GM12878 (cell line): Measurements from ENCODE around the gene NAV2. TPM values are rescaled to one million over a fixed set of nuclear protein-coding genes. Genes with fewer than 3 reads are reported as not detected.

Experiments
- ATAC-seq: fragments of 200-7000 bp; cut with Tn5 transposase; 3 replicates; pipeline ENCODE4 v1.9.1; 2020; ENCODE audit warnings: mild to moderate bottlenecking, moderate library complexity
- BruUV-seq: library from RNA; stranded (reverse); fragments of 400-500 nt; replicated peaks from 2 replicates; lab custom pipeline; 2021; lab: Mats Ljungman, UMichigan
- CTCF ChIA-PET: fragments of 300-600 bp; sonication (Branson Sonifier 250); formaldehyde crosslinking; extraction: SDS; loops from one replicate; lab custom pipeline; 2021; ENCODE audit warnings: inconsistent platforms; lab: Yijun Ruan, JAX
- POLR2A ChIA-PET: fragments of 350-600 bp; formaldehyde crosslinking; extraction: SDS; loops from one replicate; lab custom pipeline; 2021; ENCODE audit warnings: inconsistent platforms; lab: Charles Lee
- RAD21 ChIA-PET: fragments of 300-600 bp; sonication (Branson Sonifier 250); formaldehyde crosslinking; loops from one replicate; lab custom pipeline; 2023; ENCODE audit warnings: antibody characterized with exemption; ENCODE audit not compliant: unreplicated experiment; lab: Charles Lee
- SMC1A ChIA-PET: fragments of 300-600 bp; sonication (Branson Sonifier 250); formaldehyde crosslinking; loops from one replicate; lab custom pipeline; 2023; ENCODE audit not compliant: unreplicated experiment, uncharacterized antibody; lab: Charles Lee
- DNase-seq: peaks from one replicate; pipeline ENCODE4 v3.0.0-alpha.2; 2011; ENCODE audit warnings: low read depth, low spot score
- FAIRE-seq: peaks from 3 replicates; lab custom pipeline; 2011; peaks lifted over from hg19 to GRCh38; lab: Jason Lieb, UNC
- H2AFZ ChIP-seq: 2 replicates; pipeline ENCODE4 v1.6.0; 2011; ENCODE audit warnings: low read depth, low read length, control low read depth; ENCODE audit not compliant: control insufficient read depth
- H3K27ac ChIP-seq: 2 replicates; pipeline ENCODE4 v1.5.1; 2011; ENCODE audit warnings: control low read depth; ENCODE audit not compliant: control insufficient read depth, insufficient read depth
- H3K27me3 ChIP-seq, 2 experiments: replicated peaks in 1 of 2; 2 replicates each; pipeline versions ENCODE4 v1.6.0 to v1.6.1; 2011; ENCODE audit warnings: low read length in 1 of 2; ENCODE audit not compliant: control insufficient read depth in 2 of 2, insufficient read depth in 2 of 2
- H3K36me3 ChIP-seq, 2 experiments: 2 replicates each; pipeline ENCODE4 v1.5.1; 2011; ENCODE audit warnings: low read length in 1 of 2; ENCODE audit not compliant: control insufficient read depth in 2 of 2, insufficient read depth in 2 of 2
- H3K4me1 ChIP-seq: 2 replicates; pipeline ENCODE4 v1.6.1; 2011; ENCODE audit warnings: mild to moderate bottlenecking, low read length, moderate library complexity, mixed read lengths; ENCODE audit not compliant: control insufficient read depth, insufficient read depth
- H3K4me2 ChIP-seq: 2 replicates; pipeline ENCODE4 v1.6.0; 2011; ENCODE audit warnings: control low read depth; ENCODE audit not compliant: control insufficient read depth, insufficient read depth
- H3K4me3 ChIP-seq: fragments of 200-600 bp; sonication (generic); 2 replicates; pipeline ENCODE4 v1.5.1; 2016
- H3K79me2 ChIP-seq: 2 replicates; pipeline ENCODE4 v1.6.0; 2011; ENCODE audit warnings: low read length; ENCODE audit not compliant: control insufficient read depth, insufficient read depth
- H3K9ac ChIP-seq: 2 replicates; pipeline ENCODE4 v1.8.0; 2011; ENCODE audit warnings: low read length, control low read depth, mixed read lengths; ENCODE audit not compliant: control insufficient read depth, insufficient read depth
- H3K9me3 ChIP-seq: replicated peaks from 3 replicates; pipeline ENCODE4 v1.5.1; 2011; ENCODE audit warnings: mild to moderate bottlenecking, low read length; ENCODE audit not compliant: control insufficient read depth, insufficient read depth
- H4K20me1 ChIP-seq: 2 replicates; pipeline ENCODE4 v1.6.0; 2011; ENCODE audit not compliant: control insufficient read depth, insufficient read depth
- BRCA1 ChIP-seq: IDR thresholded peaks from 2 replicates; pipeline ENCODE4 v1.6.1; 2011; ENCODE audit warnings: low read depth, low read length, improper control_type of control experiment
- FOS ChIP-seq: IDR thresholded peaks from 3 replicates; pipeline ENCODE4 v1.6.1; 2011; ENCODE audit warnings: borderline replicate concordance; ENCODE audit not compliant: insufficient read length; ENCODE audit errors: extremely low read depth
- IKZF2 ChIP-seq, 2 experiments: fragments of 450-650 bp; IDR thresholded peaks; 2 replicates each; pipeline ENCODE4 v1.6.1; 2017; ENCODE audit warnings: mild to moderate bottlenecking in 2 of 2, moderate library complexity in 2 of 2
- IRF4 ChIP-seq: IDR thresholded peaks from 2 replicates; pipeline ENCODE4 v1.6.1; 2011; ENCODE audit warnings: low read depth, low read length
- JUNB ChIP-seq: IDR thresholded peaks from 2 replicates; pipeline ENCODE4 v1.6.1; 2016; ENCODE audit warnings: antibody characterized with exemption, mild to moderate bottlenecking
- POLR2AphosphoS5 ChIP-seq: IDR thresholded peaks from 2 replicates; pipeline ENCODE4 v1.6.1; 2011; ENCODE audit warnings: mild to moderate bottlenecking, low read length, inconsistent platforms
- POU2F2 ChIP-seq: IDR thresholded peaks from 3 replicates; pipeline ENCODE4 v1.6.1; 2011; ENCODE audit warnings: low read depth, mild to moderate bottlenecking, low read length, borderline replicate concordance
- RAD21 ChIP-seq: IDR thresholded peaks from 2 replicates; pipeline ENCODE4 v1.6.1; 2011; ENCODE audit warnings: mild to moderate bottlenecking, low read depth, low read length, moderate library complexity; ENCODE audit not compliant: insufficient read depth
- SIN3A ChIP-seq: IDR thresholded peaks from 2 replicates; pipeline ENCODE4 v1.6.1; 2012; ENCODE audit warnings: low read depth, low read length, improper control_type of control experiment
- YBX1 ChIP-seq: fragments of 450-650 bp; IDR thresholded peaks from 2 replicates; pipeline ENCODE4 v1.6.1; 2016; ENCODE audit warnings: antibody characterized with exemption
- WGBS: methylation state at CpG from one replicate; pipeline ENCODE4 v1.1.6; 2016; ENCODE audit warnings: low lambda C conversion rate; ENCODE audit not compliant: insufficient replicate concordance, insufficient coverage; ENCODE audit errors: missing lambda C conversion rate; 5-methylcytosine and 5-hydroxymethylcytosine counted together
- in situ Hi-C: fragments of 300-500 bp; cut with MboI; formaldehyde crosslinking; loops from 9 replicates; pipeline ENCODE4 v1.14.3; 2018; ENCODE audit warnings: mixed read lengths
- intact Hi-C: fragments of 100-400 bp; cut with micrococcal nuclease; formaldehyde crosslinking; loops from one replicate; pipeline ENCODE4 v1.14.2; 2022; ENCODE audit not compliant: unreplicated experiment
- polyA plus RNA-seq, 11 experiments: library from polyadenylated mRNA; depleted of rRNA in 4 of 11; unstranded in 6 of 11; stranded (reverse) in 5 of 11; fragments of >200 nt; fragmentation: Nextera tagmentation in 4 of 11; fragmentation: Illumina TruSeq in 1 of 11; extraction: Ambion mirVana in 4 of 11; extraction: Trizol in 1 of 11; gene quantifications; 1 replicate in 1 of 11; 2 replicates in 10 of 11; pipeline versions ENCODE4 v1.2.1 to v1.2.3, GENCODE V29; 2011 to 2016; ENCODE audit warnings: inconsistent platforms in 2 of 11, missing spikeins in 2 of 11, low read depth in 1 of 11
- total RNA-seq, 4 experiments: library from RNA; depleted of rRNA in 3 of 4; stranded (reverse); fragments of >200 nt in 3 of 4; fragmentation: Illumina TruSeq in 1 of 4; extraction: Trizol in 1 of 4; gene quantifications; 2 replicates each; pipeline versions ENCODE4 v1.2.1 to v1.2.3, GENCODE V29; 2013 to 2021
- TF ChIP-seq, protein P1 (sequence below): fragments of 450-650 bp; IDR thresholded peaks from 2 replicates; pipeline ENCODE4 v1.6.1; 2017; ENCODE audit warnings: mild to moderate bottlenecking, moderate library complexity
- TF ChIP-seq, protein P2 (sequence below): IDR thresholded peaks from 2 replicates; pipeline ENCODE4 v1.6.1; 2012; ENCODE audit warnings: mild to moderate bottlenecking, low read depth, low read length
- TF ChIP-seq, protein P3 (sequence below): IDR thresholded peaks from 2 replicates; pipeline ENCODE4 v1.6.1; 2012; ENCODE audit warnings: low read depth, low read length, improper control_type of control experiment
- TF ChIP-seq, protein P4 (sequence below): fragments of 450-650 bp; IDR thresholded peaks from 2 replicates; pipeline ENCODE4 v1.6.1; 2014; ENCODE audit warnings: mild to moderate bottlenecking

Gene NAV2
- total and polyA plus RNA-seq, 10 of the 15 experiments (the other 5 are each of a cell fraction or from before 2014, with no cell fraction given): 0.35 to 6.1 (median 1.1) TPM

DNA sequence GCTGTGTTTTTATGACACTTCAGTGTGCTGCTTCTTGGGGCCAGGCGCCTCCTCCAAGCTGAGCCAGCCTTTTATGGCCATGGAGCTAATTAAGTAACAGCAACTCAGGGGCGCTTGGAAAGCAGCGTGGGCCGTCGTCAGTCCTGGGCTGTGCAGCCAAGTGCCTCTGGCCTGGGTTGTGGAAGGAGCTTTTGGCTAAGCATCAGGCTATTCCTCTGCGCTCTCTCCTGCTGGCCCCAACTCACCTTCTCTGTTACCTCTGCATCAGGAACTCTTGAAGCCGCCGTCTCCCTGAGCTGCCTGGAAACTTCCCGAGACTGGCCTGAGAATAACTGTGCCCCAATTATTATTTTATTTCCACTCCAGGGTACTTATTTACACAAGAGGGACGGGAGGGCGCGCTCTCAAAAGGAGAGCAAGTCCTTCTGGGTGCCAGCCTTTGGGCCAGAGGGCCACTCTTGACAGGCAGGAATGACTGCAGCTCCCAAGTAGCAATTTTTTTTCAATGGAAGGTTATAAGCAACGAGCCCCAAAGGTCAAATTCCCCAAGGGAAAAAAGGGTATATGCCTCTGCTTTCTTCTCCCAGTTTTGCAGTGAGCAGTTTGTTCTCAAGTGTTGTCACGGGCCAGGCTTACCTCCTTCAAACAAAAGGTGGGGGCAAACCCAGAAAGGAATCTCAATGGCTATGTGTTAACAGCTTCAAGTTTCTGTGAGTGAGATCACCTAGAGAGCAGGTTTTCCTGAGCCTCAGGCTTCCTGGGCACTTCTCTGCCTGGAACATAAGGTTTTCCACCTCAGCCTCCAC lies 38.5 kb upstream of the NAV2 start (continued):
- TF ChIP-seq, protein P1, sequence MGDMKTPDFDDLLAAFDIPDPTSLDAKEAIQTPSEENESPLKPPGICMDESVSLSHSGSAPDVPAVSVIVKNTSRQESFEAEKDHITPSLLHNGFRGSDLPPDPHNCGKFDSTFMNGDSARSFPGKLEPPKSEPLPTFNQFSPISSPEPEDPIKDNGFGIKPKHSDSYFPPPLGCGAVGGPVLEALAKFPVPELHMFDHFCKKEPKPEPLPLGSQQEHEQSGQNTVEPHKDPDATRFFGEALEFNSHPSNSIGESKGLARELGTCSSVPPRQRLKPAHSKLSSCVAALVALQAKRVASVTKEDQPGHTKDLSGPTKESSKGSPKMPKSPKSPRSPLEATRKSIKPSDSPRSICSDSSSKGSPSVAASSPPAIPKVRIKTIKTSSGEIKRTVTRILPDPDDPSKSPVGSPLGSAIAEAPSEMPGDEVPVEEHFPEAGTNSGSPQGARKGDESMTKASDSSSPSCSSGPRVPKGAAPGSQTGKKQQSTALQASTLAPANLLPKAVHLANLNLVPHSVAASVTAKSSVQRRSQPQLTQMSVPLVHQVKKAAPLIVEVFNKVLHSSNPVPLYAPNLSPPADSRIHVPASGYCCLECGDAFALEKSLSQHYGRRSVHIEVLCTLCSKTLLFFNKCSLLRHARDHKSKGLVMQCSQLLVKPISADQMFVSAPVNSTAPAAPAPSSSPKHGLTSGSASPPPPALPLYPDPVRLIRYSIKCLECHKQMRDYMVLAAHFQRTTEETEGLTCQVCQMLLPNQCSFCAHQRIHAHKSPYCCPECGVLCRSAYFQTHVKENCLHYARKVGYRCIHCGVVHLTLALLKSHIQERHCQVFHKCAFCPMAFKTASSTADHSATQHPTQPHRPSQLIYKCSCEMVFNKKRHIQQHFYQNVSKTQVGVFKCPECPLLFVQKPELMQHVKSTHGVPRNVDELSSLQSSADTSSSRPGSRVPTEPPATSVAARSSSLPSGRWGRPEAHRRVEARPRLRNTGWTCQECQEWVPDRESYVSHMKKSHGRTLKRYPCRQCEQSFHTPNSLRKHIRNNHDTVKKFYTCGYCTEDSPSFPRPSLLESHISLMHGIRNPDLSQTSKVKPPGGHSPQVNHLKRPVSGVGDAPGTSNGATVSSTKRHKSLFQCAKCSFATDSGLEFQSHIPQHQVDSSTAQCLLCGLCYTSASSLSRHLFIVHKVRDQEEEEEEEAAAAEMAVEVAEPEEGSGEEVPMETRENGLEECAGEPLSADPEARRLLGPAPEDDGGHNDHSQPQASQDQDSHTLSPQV: no peak

DNA sequence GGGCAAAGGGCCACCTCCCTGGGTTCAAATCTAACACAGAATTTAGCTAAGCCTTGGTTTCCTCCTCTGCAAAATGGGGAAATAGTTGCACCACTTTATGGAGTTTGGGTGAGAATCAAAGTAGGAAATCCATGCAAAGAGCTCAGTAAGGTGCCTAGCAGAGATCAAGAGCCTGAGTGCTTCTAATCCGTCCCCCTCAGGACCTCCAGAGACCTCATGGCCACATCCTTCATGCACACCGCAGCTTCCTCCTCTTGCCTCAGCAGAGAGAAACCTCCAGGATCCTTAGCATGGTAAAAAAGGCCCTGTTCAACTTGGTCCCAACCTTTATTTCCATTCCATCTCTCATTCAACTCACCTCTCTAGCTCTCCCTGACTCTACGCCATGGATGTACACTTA lies 37.8 kb upstream of the NAV2 start:
- Histone ChIP-seq H3K4me1 (no peaks in the 10 kb centered on the region), H3K9ac (no peak overlapping the region), H4K20me1 (no peaks in the 10 kb centered on the region), H3K4me2 (no peak overlapping the region), H3K36me3 (no peaks in the 10 kb centered on the region), H3K9me3 (no peaks in the 10 kb centered on the region), H3K27me3 (no peaks in the 10 kb centered on the region; a peak in 1 of 4 replicates), H3K79me2 (no peaks in the 10 kb centered on the region), H3K27ac (no peak overlapping the region), H2AFZ (no peak overlapping the region), H3K4me3 (no peak overlapping the region)
- CTCF ChIA-PET: no interaction called here
- no TSS peak for BruUV-seq
- RAD21 ChIA-PET: no interaction called here
- no peak for FAIRE-seq
- SMC1A ChIA-PET: no interaction called here
- no peak for DNase-seq
- ATAC-seq: no peak
- POLR2A ChIA-PET: no interaction called here
- WGBS: 28% methylated on average over 3 of the region's 3 CpGs
- in situ Hi-C loops: no loop called here
- intact Hi-C loops: no loop called here
- no peak for TF ChIP-seq YBX1
- TF ChIP-seq BRCA1: no peak
- TF ChIP-seq, protein P2, sequence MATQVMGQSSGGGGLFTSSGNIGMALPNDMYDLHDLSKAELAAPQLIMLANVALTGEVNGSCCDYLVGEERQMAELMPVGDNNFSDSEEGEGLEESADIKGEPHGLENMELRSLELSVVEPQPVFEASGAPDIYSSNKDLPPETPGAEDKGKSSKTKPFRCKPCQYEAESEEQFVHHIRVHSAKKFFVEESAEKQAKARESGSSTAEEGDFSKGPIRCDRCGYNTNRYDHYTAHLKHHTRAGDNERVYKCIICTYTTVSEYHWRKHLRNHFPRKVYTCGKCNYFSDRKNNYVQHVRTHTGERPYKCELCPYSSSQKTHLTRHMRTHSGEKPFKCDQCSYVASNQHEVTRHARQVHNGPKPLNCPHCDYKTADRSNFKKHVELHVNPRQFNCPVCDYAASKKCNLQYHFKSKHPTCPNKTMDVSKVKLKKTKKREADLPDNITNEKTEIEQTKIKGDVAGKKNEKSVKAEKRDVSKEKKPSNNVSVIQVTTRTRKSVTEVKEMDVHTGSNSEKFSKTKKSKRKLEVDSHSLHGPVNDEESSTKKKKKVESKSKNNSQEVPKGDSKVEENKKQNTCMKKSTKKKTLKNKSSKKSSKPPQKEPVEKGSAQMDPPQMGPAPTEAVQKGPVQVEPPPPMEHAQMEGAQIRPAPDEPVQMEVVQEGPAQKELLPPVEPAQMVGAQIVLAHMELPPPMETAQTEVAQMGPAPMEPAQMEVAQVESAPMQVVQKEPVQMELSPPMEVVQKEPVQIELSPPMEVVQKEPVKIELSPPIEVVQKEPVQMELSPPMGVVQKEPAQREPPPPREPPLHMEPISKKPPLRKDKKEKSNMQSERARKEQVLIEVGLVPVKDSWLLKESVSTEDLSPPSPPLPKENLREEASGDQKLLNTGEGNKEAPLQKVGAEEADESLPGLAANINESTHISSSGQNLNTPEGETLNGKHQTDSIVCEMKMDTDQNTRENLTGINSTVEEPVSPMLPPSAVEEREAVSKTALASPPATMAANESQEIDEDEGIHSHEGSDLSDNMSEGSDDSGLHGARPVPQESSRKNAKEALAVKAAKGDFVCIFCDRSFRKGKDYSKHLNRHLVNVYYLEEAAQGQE: no peak
- no peak for TF ChIP-seq POU2F2
- TF ChIP-seq, protein P3, sequence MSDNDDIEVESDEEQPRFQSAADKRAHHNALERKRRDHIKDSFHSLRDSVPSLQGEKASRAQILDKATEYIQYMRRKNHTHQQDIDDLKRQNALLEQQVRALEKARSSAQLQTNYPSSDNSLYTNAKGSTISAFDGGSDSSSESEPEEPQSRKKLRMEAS: no peak
- TF ChIP-seq IRF4: no peak
- no peak for TF ChIP-seq POLR2AphosphoS5
- TF ChIP-seq IKZF2 (IDR thresholded peaks at IDR 0.05): no peak
- TF ChIP-seq, protein P4, sequence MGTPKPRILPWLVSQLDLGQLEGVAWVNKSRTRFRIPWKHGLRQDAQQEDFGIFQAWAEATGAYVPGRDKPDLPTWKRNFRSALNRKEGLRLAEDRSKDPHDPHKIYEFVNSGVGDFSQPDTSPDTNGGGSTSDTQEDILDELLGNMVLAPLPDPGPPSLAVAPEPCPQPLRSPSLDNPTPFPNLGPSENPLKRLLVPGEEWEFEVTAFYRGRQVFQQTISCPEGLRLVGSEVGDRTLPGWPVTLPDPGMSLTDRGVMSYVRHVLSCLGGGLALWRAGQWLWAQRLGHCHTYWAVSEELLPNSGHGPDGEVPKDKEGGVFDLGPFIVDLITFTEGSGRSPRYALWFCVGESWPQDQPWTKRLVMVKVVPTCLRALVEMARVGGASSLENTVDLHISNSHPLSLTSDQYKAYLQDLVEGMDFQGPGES: no peak
- no peak for TF ChIP-seq RAD21
- TF ChIP-seq JUNB: no peak
- TF ChIP-seq SIN3A: no peak
- no peak for TF ChIP-seq FOS
